SK-N-DZ (cell line): ENCODE measurements around the gene IQGAP1.
"Not testable (repeated sequence)": the region's sequence is repeated elsewhere in the genome, so short reads cannot be mapped to it uniquely, and the experiment has no call there.

Experiments
- DNase-seq: peaks from one replicate; pipeline ENCODE4 v3.0.0-alpha.2; 2015; ENCODE audit warnings: low spot score

Gene IQGAP1

GRCh38 chr15:90407871-90408317 lies 19.9 kb downstream of the IQGAP1 start:
- no peak for DNase-seq

GRCh38 chr15:90408657-90409056 lies 20.6 kb downstream of the IQGAP1 start:
- DNase-seq = no peak

- not testable (repeated sequence) for DNase-seq
Observed at GRCh38 chr15:90409587-90409986, 21.5 kb downstream of the IQGAP1 start.

- DNase-seq = not testable (repeated sequence)
Observed at GRCh38 chr15:90410316-90410715, 22.3 kb downstream of the IQGAP1 start.

GRCh38 chr15:90411176-90411575 lies 23.1 kb downstream of the IQGAP1 start:
- DNase-seq = no peak

GRCh38 chr15:90412356-90413194 lies 24.5 kb downstream of the IQGAP1 start:
- no peak for DNase-seq

- no peak for DNase-seq
Observed at GRCh38 chr15:90413411-90414379, 25.7 kb downstream of the IQGAP1 start.

GRCh38 chr15:90414408-90415028 lies 26.5 kb downstream of the IQGAP1 start:
- no peak for DNase-seq

GRCh38 chr15:90416052-90416451 lies 28.0 kb downstream of the IQGAP1 start:
- DNase-seq = not testable (repeated sequence)

GRCh38 chr15:90418627-90419026 lies 30.6 kb downstream of the IQGAP1 start:
- no peak for DNase-seq

GRCh38 chr15:90419206-90419605 lies 31.2 kb downstream of the IQGAP1 start:
- no peak for DNase-seq

GRCh38 chr15:90419738-90420406 lies 31.8 kb downstream of the IQGAP1 start:
- no peak for DNase-seq

GRCh38 chr15:90420451-90420850 lies 32.4 kb downstream of the IQGAP1 start:
- no peak for DNase-seq

- DNase-seq = no peak
Observed at GRCh38 chr15:90421527-90421926, 33.5 kb downstream of the IQGAP1 start.

GRCh38 chr15:90422043-90422442 lies 34.0 kb downstream of the IQGAP1 start:
- DNase-seq = no peak

GRCh38 chr15:90422936-90423335 lies 34.9 kb downstream of the IQGAP1 start:
- DNase-seq = no peak

GRCh38 chr15:90423801-90424319 lies 35.8 kb downstream of the IQGAP1 start:
- DNase-seq = no peak

GRCh38 chr15:90425726-90426346 lies 37.8 kb downstream of the IQGAP1 start:
- no peak for DNase-seq

GRCh38 chr15:90427185-90427584 lies 39.1 kb downstream of the IQGAP1 start:
- DNase-seq = no peak

GRCh38 chr15:90432253-90432652 lies 44.2 kb downstream of the IQGAP1 start:
- no peak for DNase-seq
